Natural killer cell (primary cell): ENCODE results near the gene BACH2. TPM values are rescaled to one million over a fixed set of nuclear protein-coding genes. Genes with fewer than 3 reads are reported as not detected.

Experiments used
- ATAC-seq, 3 donors: fragments of 150-1000 bp in 2 of 3; fragments of 200-7000 bp in 1 of 3; cut with Tn5 transposase; 1 replicate in 1 of 3; 2 replicates in 2 of 3; pipeline ENCODE4 v1.10.0; 2021; ENCODE audit warnings: mild to moderate bottlenecking in 2 of 3, moderate library complexity in 2 of 3
- DNase-seq, 2 donors: peaks; one replicate each; pipeline versions ENCODE4 v3.0.0 to v3.0.0-alpha.2; 2013 to 2021; ENCODE audit warnings: mixed read lengths in 1 of 2
- H3K27ac ChIP-seq: one replicate; pipeline ENCODE4 v1.5.1; 2013; ENCODE audit warnings: mild to moderate bottlenecking, low read length
- H3K27me3 ChIP-seq: one replicate; pipeline ENCODE4 v1.6.1; 2013; ENCODE audit warnings: low read length; ENCODE audit not compliant: control insufficient read depth, insufficient read depth
- H3K36me3 ChIP-seq: one replicate; pipeline ENCODE4 v1.6.1; 2013; ENCODE audit warnings: low read length; ENCODE audit not compliant: control insufficient read depth, insufficient read depth
- H3K4me1 ChIP-seq: one replicate; pipeline ENCODE4 v1.6.1; 2013; ENCODE audit warnings: low read length; ENCODE audit not compliant: control insufficient read depth, insufficient read depth
- H3K4me3 ChIP-seq: one replicate; pipeline ENCODE4 v1.5.1; 2013; ENCODE audit warnings: low read length
- H3K9me3 ChIP-seq: one replicate; pipeline ENCODE4 v1.6.1; 2013; ENCODE audit warnings: low read length; ENCODE audit not compliant: control insufficient read depth, insufficient read depth
- H3K27ac Mint-ChIP-seq, 2 donors: one replicate each; pipeline ENCODE4 v1.8.0; 2022; ENCODE audit warnings: mild to moderate bottlenecking in 2 of 2, mixed read lengths in 2 of 2, moderate library complexity in 1 of 2
- H3K27me3 Mint-ChIP-seq, 2 donors: one replicate each; pipeline ENCODE4 v1.8.0; 2022; ENCODE audit warnings: low read depth in 2 of 2, mixed read lengths in 2 of 2
- H3K36me3 Mint-ChIP-seq: one replicate; pipeline ENCODE4 v1.8.0; 2022; ENCODE audit warnings: mixed read lengths
- H3K4me1 Mint-ChIP-seq, 2 donors: one replicate each; pipeline ENCODE4 v1.8.0; 2022; ENCODE audit warnings: mixed read lengths in 2 of 2
- H3K4me3 Mint-ChIP-seq: one replicate; pipeline ENCODE4 v1.8.0; 2022; ENCODE audit warnings: mild to moderate bottlenecking, moderate library complexity, mixed read lengths
- H3K9me3 Mint-ChIP-seq, 2 donors: one replicate each; pipeline ENCODE4 v1.8.0; 2022; ENCODE audit warnings: mixed read lengths in 2 of 2
- CTCF ChIP-seq: fragments of 200-600 bp; IDR thresholded peaks from one replicate; pipeline ENCODE4 v1.8.0; 2022; ENCODE audit warnings: antibody characterized with exemption
- WGBS: methylation state at CpG from one replicate; pipeline ENCODE4 v1.1.7; 2013; ENCODE audit warnings: missing lambda C conversion rate; ENCODE audit not compliant: insufficient coverage; 5-methylcytosine and 5-hydroxymethylcytosine counted together
- intact Hi-C: fragments of 100-400 bp; cut with micrococcal nuclease; formaldehyde crosslinking; loops from one replicate; pipeline ENCODE4 v1.14.2; 2022
- total RNA-seq, 4 donors: library from RNA; stranded (reverse); fragments of 120-200 nt in 1 of 4; gene quantifications; one replicate each; pipeline versions ENCODE4 v1.2.3 to v1.2.4, GENCODE V29; 2013 to 2022

BACH2 gene
- total RNA-seq, 3 donors from 2014 or later (not counting 1 experiment from before 2014, with no cell fraction given) = 32.1 to 37.8 (median 32.7) TPM

- DNase-seq (no peak), ATAC-seq (no peak)
- no peaks in the 10 kb centered on the region for H3K4me1 Mint-ChIP-seq
- H3K4me3 Mint-ChIP-seq = no peak overlapping the region
- H3K27me3 ChIP-seq = no peaks in the 10 kb centered on the region
- H3K9me3 ChIP-seq = no peaks in the 10 kb centered on the region
- no peaks in the 10 kb centered on the region for H3K9me3 Mint-ChIP-seq
- WGBS = 80% methylated on average over 1 of the region's 1 CpG
- TF ChIP-seq CTCF = no peak
- no peak overlapping the region for H3K27ac ChIP-seq
- intact Hi-C loops = no loop called here
- H3K4me1 ChIP-seq = no peaks in the 10 kb centered on the region
- H3K36me3 ChIP-seq = no peaks in the 10 kb centered on the region
- peaks cover 22 to 50% of the 10 kb centered on the region in 2 donors for H3K27me3 Mint-ChIP-seq
- no peaks in the 10 kb centered on the region for H3K36me3 Mint-ChIP-seq
- H3K4me3 ChIP-seq = no peak overlapping the region
- no peak overlapping the region for H3K27ac Mint-ChIP-seq
Measured at GRCh38 chr6:90305800-90306448, 9.3 kb upstream of the BACH2 start.

- Mint-ChIP-seq H3K4me1 (no peaks in the 10 kb centered on the region), H3K36me3 (no peaks in the 10 kb centered on the region), H3K27me3 (peaks cover 29 to 61% of the 10 kb centered on the region in 2 donors), H3K27ac (no peak overlapping the region), H3K9me3 (no peaks in the 10 kb centered on the region), H3K4me3 (no peak overlapping the region)
- Histone ChIP-seq H3K36me3 (no peaks in the 10 kb centered on the region), H3K27me3 (no peaks in the 10 kb centered on the region), H3K4me3 (no peak overlapping the region), H3K27ac (peak overlapping the region; percentile 40), H3K9me3 (no peaks in the 10 kb centered on the region), H3K4me1 (no peaks in the 10 kb centered on the region)
- intact Hi-C loops = no loop called here
- 54% methylated on average over 4 of the region's 5 CpGs for WGBS
- TF ChIP-seq CTCF = no peak
- DNase-seq = no peak
- no peak for ATAC-seq
Measured at GRCh38 chr6:90304308-90304707, 7.7 kb upstream of the BACH2 start.

- ATAC-seq = no peak
- intact Hi-C loops = no loop called here
- Mint-ChIP-seq H3K36me3 (no peaks in the 10 kb centered on the region), H3K9me3 (no peaks in the 10 kb centered on the region), H3K27me3 (peaks cover 31 to 70% of the 10 kb centered on the region in 2 donors), H3K27ac (no peak overlapping the region), H3K4me3 (no peak overlapping the region), H3K4me1 (no peaks in the 10 kb centered on the region)
- Histone ChIP-seq H3K4me3 (no peak overlapping the region), H3K27ac (no peak overlapping the region), H3K27me3 (no peaks in the 10 kb centered on the region), H3K36me3 (no peaks in the 10 kb centered on the region), H3K4me1 (no peaks in the 10 kb centered on the region), H3K9me3 (no peaks in the 10 kb centered on the region)
- no peak for DNase-seq
- WGBS = 81% methylated on average over 2 of the region's 2 CpGs
- no peak for TF ChIP-seq CTCF
Measured at GRCh38 chr6:90303039-90303438, 6.4 kb upstream of the BACH2 start.

GRCh38 chr6:90302320-90302719 lies 5.7 kb upstream of the BACH2 start:
- no peak for DNase-seq
- H3K27ac ChIP-seq = no peak overlapping the region
- Mint-ChIP-seq H3K27ac (no peak overlapping the region), H3K36me3 (no peaks in the 10 kb centered on the region), H3K9me3 (no peaks in the 10 kb centered on the region), H3K4me1 (no peaks in the 10 kb centered on the region), H3K27me3 (peaks cover 31 to 68% of the 10 kb centered on the region in 2 donors), H3K4me3 (no peak overlapping the region)
- no peak for ATAC-seq
- peaks cover 2% of the 10 kb centered on the region for H3K4me1 ChIP-seq
- TF ChIP-seq CTCF = no peak
- peaks cover under 1% of the 10 kb centered on the region for H3K27me3 ChIP-seq
- H3K4me3 ChIP-seq = no peak overlapping the region
- H3K9me3 ChIP-seq = no peaks in the 10 kb centered on the region
- no peaks in the 10 kb centered on the region for H3K36me3 ChIP-seq
- intact Hi-C loops = no loop called here
- 92% methylated on average over 2 of the region's 2 CpGs for WGBS
